Loucy (cell line): ENCODE measurements around the gene CDYL.

Experiments used
- H2AFZ ChIP-seq: fragments of 200-600 bp; sonication (generic); 2 replicates; pipeline ENCODE4 v1.6.0; 2016; ENCODE audit warnings: antibody characterized with exemption, mild to moderate bottlenecking, low read length, moderate library complexity
- H3F3A ChIP-seq: fragments of 200-600 bp; 2 replicates; pipeline ENCODE4 v1.6.0; 2016; ENCODE audit warnings: antibody characterized with exemption, low read depth, mild to moderate bottlenecking
- H3K27me3 ChIP-seq: fragments of 200-600 bp; sonication (generic); 2 replicates; pipeline ENCODE4 v1.6.1; 2014; ENCODE audit warnings: low read length, mild to moderate bottlenecking; ENCODE audit not compliant: insufficient read depth, poor library complexity, severe bottlenecking
- H3K36me3 ChIP-seq: fragments of 200-600 bp; sonication (generic); 2 replicates; pipeline ENCODE4 v1.6.1; 2016; ENCODE audit warnings: low read length; ENCODE audit not compliant: insufficient read depth
- H3K4me1 ChIP-seq: fragments of 200-600 bp; sonication (generic); 2 replicates; pipeline ENCODE4 v1.5.1; 2014; ENCODE audit warnings: low read length, mild to moderate bottlenecking; ENCODE audit not compliant: insufficient read depth, poor library complexity, severe bottlenecking
- H3K4me2 ChIP-seq: fragments of 200-600 bp; sonication (generic); 2 replicates; pipeline ENCODE4 v1.6.0; 2014; ENCODE audit warnings: antibody characterized with exemption, low read length, low read depth, mild to moderate bottlenecking; ENCODE audit not compliant: poor library complexity, severe bottlenecking
- H3K4me3 ChIP-seq: fragments of 200-600 bp; sonication (generic); 2 replicates; pipeline ENCODE4 v1.5.1; 2014; ENCODE audit warnings: low read length, mild to moderate bottlenecking, mixed read lengths; ENCODE audit not compliant: poor library complexity, severe bottlenecking
- H3K79me2 ChIP-seq: fragments of 200-600 bp; sonication (generic); 2 replicates; pipeline ENCODE4 v1.6.1; 2014; ENCODE audit warnings: low read length; ENCODE audit not compliant: insufficient read depth
- H3K9ac ChIP-seq: fragments of 200-600 bp; sonication (generic); 2 replicates; pipeline ENCODE4 v1.6.0; 2014; ENCODE audit warnings: mild to moderate bottlenecking, low read depth, low read length, moderate library complexity; ENCODE audit not compliant: poor library complexity, severe bottlenecking
- H3K9me2 ChIP-seq: fragments of 200-600 bp; sonication (generic); replicated peaks from 2 replicates; pipeline ENCODE4 v1.6.1; 2016; ENCODE audit warnings: low read depth, low read length, mixed read lengths
- H3K9me3 ChIP-seq: fragments of 200-600 bp; sonication (generic); 2 replicates; pipeline ENCODE4 v1.6.1; 2014; ENCODE audit warnings: mild to moderate bottlenecking, antibody characterized with exemption, low read length, low read depth; ENCODE audit not compliant: insufficient read depth
- H4K20me1 ChIP-seq: fragments of 200-600 bp; sonication (generic); 2 replicates; pipeline ENCODE4 v1.6.0; 2014; ENCODE audit warnings: antibody characterized with exemption, low read length, mild to moderate bottlenecking; ENCODE audit not compliant: insufficient read depth, poor library complexity, severe bottlenecking
- EZH2phosphoT487 ChIP-seq: fragments of 200-600 bp; IDR thresholded peaks from 2 replicates; pipeline ENCODE4 v1.6.1; 2018; ENCODE audit warnings: antibody characterized with exemption, mild to moderate bottlenecking, moderate library complexity, borderline replicate concordance
- TF ChIP-seq, protein P1 (sequence below): fragments of 200-600 bp; sonication (generic); conservative IDR thresholded peaks from 2 replicates; pipeline ENCODE4 v1.5.1; 2014; ENCODE audit warnings: mild to moderate bottlenecking, antibody characterized with exemption, low read length

The CDYL gene

GRCh38 chr6:4780360-4780812 is 4.2 kb downstream of the CDYL start:
- Histone ChIP-seq H3K9me2 (no peaks in the 10 kb centered on the region), H3K27me3 (no peaks in the 10 kb centered on the region), H3K4me1 (peaks cover 38% of the 10 kb centered on the region), H3K4me2 (peak overlapping the region; percentile 88), H3K36me3 (no peaks in the 10 kb centered on the region), H3K4me3 (peak overlapping the region; percentile 63), H3K79me2 (peaks cover 83% of the 10 kb centered on the region), H3F3A (no peaks in the 10 kb centered on the region), H3K9ac (no peak overlapping the region), H4K20me1 (peaks cover 58% of the 10 kb centered on the region), H3K9me3 (peaks cover 5% of the 10 kb centered on the region; the same call in 1 of the 2 replicates), H2AFZ (no peak overlapping the region)
- TF ChIP-seq, protein P1, sequence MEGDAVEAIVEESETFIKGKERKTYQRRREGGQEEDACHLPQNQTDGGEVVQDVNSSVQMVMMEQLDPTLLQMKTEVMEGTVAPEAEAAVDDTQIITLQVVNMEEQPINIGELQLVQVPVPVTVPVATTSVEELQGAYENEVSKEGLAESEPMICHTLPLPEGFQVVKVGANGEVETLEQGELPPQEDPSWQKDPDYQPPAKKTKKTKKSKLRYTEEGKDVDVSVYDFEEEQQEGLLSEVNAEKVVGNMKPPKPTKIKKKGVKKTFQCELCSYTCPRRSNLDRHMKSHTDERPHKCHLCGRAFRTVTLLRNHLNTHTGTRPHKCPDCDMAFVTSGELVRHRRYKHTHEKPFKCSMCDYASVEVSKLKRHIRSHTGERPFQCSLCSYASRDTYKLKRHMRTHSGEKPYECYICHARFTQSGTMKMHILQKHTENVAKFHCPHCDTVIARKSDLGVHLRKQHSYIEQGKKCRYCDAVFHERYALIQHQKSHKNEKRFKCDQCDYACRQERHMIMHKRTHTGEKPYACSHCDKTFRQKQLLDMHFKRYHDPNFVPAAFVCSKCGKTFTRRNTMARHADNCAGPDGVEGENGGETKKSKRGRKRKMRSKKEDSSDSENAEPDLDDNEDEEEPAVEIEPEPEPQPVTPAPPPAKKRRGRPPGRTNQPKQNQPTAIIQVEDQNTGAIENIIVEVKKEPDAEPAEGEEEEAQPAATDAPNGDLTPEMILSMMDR, result no peak
- TF ChIP-seq EZH2phosphoT487, result no peak

DNA sequence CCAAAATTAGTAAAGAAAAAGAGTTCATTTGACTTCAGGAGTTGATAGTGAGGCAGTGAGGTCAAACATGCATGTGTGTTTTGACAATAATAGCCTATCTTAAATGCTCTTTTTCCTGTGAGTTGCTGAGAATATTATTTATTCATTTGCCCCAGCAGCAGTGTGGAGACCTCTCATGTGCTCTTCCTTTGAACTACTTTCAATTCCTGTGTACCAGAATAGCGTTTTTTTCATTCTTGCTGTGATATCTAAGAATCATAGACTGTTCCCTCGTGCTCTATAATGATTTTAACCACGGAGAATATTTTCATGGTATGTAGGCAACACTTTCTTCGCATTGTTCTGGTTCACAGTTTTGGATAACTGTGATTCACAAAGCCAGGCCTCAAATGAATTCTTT is 5.2 kb downstream of the CDYL start:
- H4K20me1 ChIP-seq, result peaks cover 68% of the 10 kb centered on the region
- H3K27me3 ChIP-seq, result no peaks in the 10 kb centered on the region
- H3K4me1 ChIP-seq, result peaks cover 38% of the 10 kb centered on the region
- no peak overlapping the region for H3K9ac ChIP-seq
- H3K36me3 ChIP-seq, result no peaks in the 10 kb centered on the region
- H3K4me2 ChIP-seq, result peak overlapping the region; percentile 53
- peaks cover 5% of the 10 kb centered on the region; the same call in 1 of the 2 replicates for H3K9me3 ChIP-seq
- H2AFZ ChIP-seq, result no peak overlapping the region
- TF ChIP-seq, protein P1, result no peak
- peaks cover 94% of the 10 kb centered on the region for H3K79me2 ChIP-seq
- no peaks in the 10 kb centered on the region for H3F3A ChIP-seq
- peak overlapping the region; percentile 63 for H3K4me3 ChIP-seq
- no peaks in the 10 kb centered on the region for H3K9me2 ChIP-seq

- no peaks in the 10 kb centered on the region for H3K27me3 ChIP-seq
- H3K9me3 ChIP-seq, result peaks cover 5% of the 10 kb centered on the region; the same call in 1 of the 2 replicates
- no peaks in the 10 kb centered on the region for H3K9me2 ChIP-seq
- H4K20me1 ChIP-seq, result peaks cover 72% of the 10 kb centered on the region
- H3K4me3 ChIP-seq, result peak overlapping the region; percentile 63
- peaks cover 98% of the 10 kb centered on the region for H3K79me2 ChIP-seq
- no peaks in the 10 kb centered on the region for H3F3A ChIP-seq
- H3K4me1 ChIP-seq, result peaks cover 38% of the 10 kb centered on the region
- H3K4me2 ChIP-seq, result peak overlapping the region; percentile 53
- H2AFZ ChIP-seq, result no peak overlapping the region
- no peaks in the 10 kb centered on the region for H3K36me3 ChIP-seq
- H3K9ac ChIP-seq, result no peak overlapping the region
- TF ChIP-seq, protein P1, result no peak
- no peak for TF ChIP-seq EZH2phosphoT487
Measured at GRCh38 chr6:4781967-4782575, 5.9 kb downstream of the CDYL start.
